ENCODE measurements around the gene DDX41. TPM values are rescaled to one million over a fixed set of nuclear protein-coding genes. Genes with fewer than 3 reads are reported as not detected.

The DDX41 gene
- total and polyA plus RNA-seq, 2 of the 13 experiments (the other 11 are each of a cell fraction or from before 2014, with no cell fraction given), result 62.8 to 105 TPM

DNA sequence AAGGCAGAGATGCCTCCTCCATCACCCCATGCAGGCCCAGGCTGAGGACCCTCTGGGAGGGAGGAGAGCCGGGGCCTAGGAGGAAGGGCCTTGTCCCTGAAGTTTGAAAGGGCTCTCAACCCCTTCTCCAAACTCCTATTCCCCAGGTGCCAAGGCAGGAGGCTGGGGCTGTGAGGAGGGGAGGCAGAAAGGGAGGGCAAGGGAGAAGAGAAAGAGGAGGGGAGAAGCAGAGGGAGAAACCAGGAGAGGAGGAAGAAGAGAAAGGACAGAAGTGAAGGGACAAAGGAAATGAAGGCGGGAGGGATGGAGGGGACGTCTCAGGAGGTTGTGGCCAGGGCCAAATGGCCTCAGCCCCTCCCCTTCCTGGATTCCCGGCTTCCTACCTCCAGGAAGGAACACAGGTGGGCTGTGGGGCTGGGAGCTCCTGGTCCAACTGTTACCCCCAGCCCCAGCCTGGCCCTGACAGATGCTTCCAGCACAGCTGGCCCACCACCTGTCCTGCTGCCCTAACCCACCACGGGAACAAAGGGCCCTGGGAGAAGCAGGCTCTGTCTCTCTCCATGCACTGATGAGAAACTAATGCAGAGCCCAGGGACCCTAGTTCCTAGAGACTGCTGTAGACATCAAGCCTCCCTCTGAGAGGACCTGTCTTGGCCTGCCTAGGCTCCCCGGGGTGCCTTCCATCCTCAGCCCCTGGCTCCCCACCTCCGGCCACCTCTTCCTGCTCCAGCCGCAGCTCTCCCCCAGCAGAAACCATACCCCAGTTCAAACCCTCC is 46.8 kb downstream of the DDX41 start:
- ChIA-PET CTCF (ENCODE audit: low intra/inter-chr PET ratio, low total read pairs) (no interaction called here), POLR2A (no interaction called here)
- no peak overlapping the region for H2AFZ ChIP-seq (ENCODE audit: low read length)
- H3K4me2 ChIP-seq (ENCODE audit: low read depth, low read length), result no peak overlapping the region
- H3K79me2 ChIP-seq (ENCODE audit: insufficient read depth, low read length), result peaks cover 3% of the 10 kb centered on the region
- no peaks in the 10 kb centered on the region for H3K27me3 ChIP-seq (ENCODE audit: control insufficient read depth in 1 of 2, insufficient read depth in 2 of 2, low read length in 2 of 2)
- in situ Hi-C loops (cut with HindIII; ENCODE audit: extremely low pct_ligation_motif_present, low pct_unique_long_range_greater_than_20kb) (loop anchor here (25.0 kb wide), 1 partner anchor 358 kb away; no protein-coding TSS in a partner anchor), intact Hi-C loops (cut with micrococcal nuclease; ENCODE audit: unreplicated experiment) (no loop called here)
- 87% methylated on average over 6 of the region's 8 CpGs for WGBS (ENCODE audit: low lambda C conversion rate)
- H3K4me3 ChIP-seq (replicated peaks in 1 of 3; ENCODE audit: insufficient read depth in 1 of 3, low read depth in 2 of 3, low read length in 3 of 3), result no peak overlapping the region
- no peak overlapping the region for H3K27ac ChIP-seq (ENCODE audit: extremely low read length, insufficient read depth, low read length)
- peaks cover 3 to 16% of the 10 kb centered on the region in 2 experiments; a peak in 3 of 5 replicates for H3K36me3 ChIP-seq (replicated peaks in 1 of 2; ENCODE audit: control insufficient read depth in 1 of 2, insufficient read depth in 2 of 2, low read length in 2 of 2)
- TF ChIP-seq ZZZ3 (CRISPR knock-in tag; IDR thresholded peaks at IDR 0.05; ENCODE audit: borderline replicate concordance), result no peak
- TF ChIP-seq ZBTB1 (CRISPR knock-in tag; IDR thresholded peaks at IDR 0.05; ENCODE audit: borderline replicate concordance), result no peak
- no peak for TF ChIP-seq ZNF773 (CRISPR knock-in tag; IDR thresholded peaks at IDR 0.05; ENCODE audit: borderline replicate concordance)
- no peak for TF ChIP-seq NR2F6 (IDR thresholded peaks at IDR 0.05)
- TF ChIP-seq NR2F6 (CRISPR knock-in tag; IDR thresholded peaks at IDR 0.05), result no peak
- TF ChIP-seq, protein P1, sequence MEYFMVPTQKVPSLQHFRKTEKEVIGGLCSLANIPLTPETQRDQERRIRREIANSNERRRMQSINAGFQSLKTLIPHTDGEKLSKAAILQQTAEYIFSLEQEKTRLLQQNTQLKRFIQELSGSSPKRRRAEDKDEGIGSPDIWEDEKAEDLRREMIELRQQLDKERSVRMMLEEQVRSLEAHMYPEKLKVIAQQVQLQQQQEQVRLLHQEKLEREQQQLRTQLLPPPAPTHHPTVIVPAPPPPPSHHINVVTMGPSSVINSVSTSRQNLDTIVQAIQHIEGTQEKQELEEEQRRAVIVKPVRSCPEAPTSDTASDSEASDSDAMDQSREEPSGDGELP (IDR thresholded peaks at IDR 0.05; ENCODE audit: borderline replicate concordance, low read depth), result no peak
- TF ChIP-seq ZNF709 (CRISPR knock-in tag; IDR thresholded peaks at IDR 0.05), result no peak
- TF ChIP-seq NCOA1 (CRISPR knock-in tag; IDR thresholded peaks at IDR 0.05), result no peak
- no peak for TF ChIP-seq SP4 (CRISPR knock-in tag; IDR thresholded peaks at IDR 0.05)
- TF ChIP-seq ZNF619 (CRISPR knock-in tag; IDR thresholded peaks at IDR 0.05), result no peak
- no peak for TF ChIP-seq SALL2 (CRISPR knock-in tag; IDR thresholded peaks at IDR 0.05)
- no peak for TF ChIP-seq MZF1 (CRISPR knock-in tag; IDR thresholded peaks at IDR 0.05; ENCODE audit: borderline replicate concordance)
- TF ChIP-seq CAMTA2 (CRISPR knock-in tag; IDR thresholded peaks at IDR 0.05; ENCODE audit: borderline replicate concordance), result no peak
- no peak for TF ChIP-seq JUN (CRISPR knock-in tag; IDR thresholded peaks at IDR 0.05)
- TF ChIP-seq ZNF468 (CRISPR knock-in tag; IDR thresholded peaks at IDR 0.05), result no peak
- no peak for TF ChIP-seq TFE3 (CRISPR knock-in tag; IDR thresholded peaks at IDR 0.05)
- no peak for TF ChIP-seq TP53 (CRISPR knock-in tag; conservative IDR thresholded peaks at IDR 0.05)
- DNase-seq (ENCODE audit: low spot score) (no peak), ATAC-seq (no peak), FAIRE-seq (no peak)
- BruUV-seq (replicated peaks), result no TSS peak
- H3K4me1 ChIP-seq (ENCODE audit: insufficient read depth, low read length), result peaks cover 28% of the 10 kb centered on the region
- no peaks in the 10 kb centered on the region for H3K9me3 ChIP-seq (ENCODE audit: low read length)
- H4K20me1 ChIP-seq (ENCODE audit: insufficient read depth, low read length), result peaks cover 9% of the 10 kb centered on the region; the same call in 1 of the 2 replicates
- H3K9ac ChIP-seq (ENCODE audit: insufficient read depth, low read depth, low read length), result no peak overlapping the region

Measured in HepG2 (cell line).